HFF-Myc (cell line): ENCODE results near the gene ZNF521.
A peak's percentile ranks its signal among the peaks of the same experiment; 100 is the strongest.

Source experiments
- DNase-seq: peaks from one replicate; pipeline ENCODE4 v3.0.0-alpha.2; 2011; ENCODE audit warnings: low read depth; ENCODE audit errors: extremely low read depth
- H3K4me3 ChIP-seq: replicated peaks from 2 replicates; pipeline ENCODE4 v1.5.1; 2011; ENCODE audit warnings: low read depth, mild to moderate bottlenecking, control low read depth, low read length
- CTCF ChIP-seq: IDR thresholded peaks from 2 replicates; pipeline ENCODE4 v1.5.1; 2012; ENCODE audit warnings: mild to moderate bottlenecking, low read depth, low read length, control low read depth; ENCODE audit errors: missing control alignments

Gene ZNF521

GRCh38 chr18:25262920-25263319 is 89.0 kb downstream of the ZNF521 start:
- DNase-seq: no peak
- TF ChIP-seq CTCF: no peak
- no peak overlapping the region for H3K4me3 ChIP-seq

- no peak for TF ChIP-seq CTCF
- no peak overlapping the region for H3K4me3 ChIP-seq
- no peak for DNase-seq
Observed at GRCh38 chr18:25261768-25262167, 90.2 kb downstream of the ZNF521 start.

GRCh38 chr18:25256439-25256838 is 95.5 kb downstream of the ZNF521 start:
- no peak for DNase-seq
- no peak overlapping the region for H3K4me3 ChIP-seq
- TF ChIP-seq CTCF: no peak

GRCh38 chr18:25253779-25254178 is 98.2 kb downstream of the ZNF521 start:
- no peak for DNase-seq
- no peak overlapping the region for H3K4me3 ChIP-seq
- no peak for TF ChIP-seq CTCF

GRCh38 chr18:25253136-25253535 is 98.8 kb downstream of the ZNF521 start:
- no peak overlapping the region for H3K4me3 ChIP-seq
- TF ChIP-seq CTCF: no peak
- no peak for DNase-seq

- TF ChIP-seq CTCF: no peak
- DNase-seq: peak; percentile 20
- 0 out of 2 replicates have a peak overlapping the region, but pooled peaks have one; percentile 14 for H3K4me3 ChIP-seq
Observed at GRCh38 chr18:25251068-25251467, 100.9 kb downstream of the ZNF521 start.

GRCh38 chr18:25250474-25250851 is 101.5 kb downstream of the ZNF521 start:
- no peak overlapping the region for H3K4me3 ChIP-seq
- no peak for DNase-seq
- TF ChIP-seq CTCF: no peak
